NCI-H2081 treated with DMSO at 0.1 percent for 48 hours (cell line): ENCODE measurements around the gene GNPDA1.
A peak's percentile ranks its signal among the peaks of the same experiment; 100 is the strongest.
"Not testable (repeated sequence)": the region's sequence is repeated elsewhere in the genome, so short reads cannot be mapped to it uniquely, and the experiment has no call there.

ENCODE experiments used
- DNase-seq: peaks from one replicate; lab custom pipeline; 2025; lab: John Stamatoyannopoulos, UW

Gene GNPDA1

GRCh38 chr5:142012792-142013388 is at the start of gene GNPDA1:
Gene GNPDA1 (minus strand): TSS chr5:142013027. CDS start chr5:142012035, 992 bp downstream.
- DNase-seq, result no peak

- no peak for DNase-seq
Measured at GRCh38 chr5:142059304-142059940, 46.6 kb upstream of the GNPDA1 start.

GRCh38 chr5:142057697-142058056 is 44.9 kb upstream of the GNPDA1 start:
- DNase-seq, result no peak

- no peak for DNase-seq
Measured at GRCh38 chr5:142056816-142057696, 44.2 kb upstream of the GNPDA1 start.

- DNase-seq, result no peak
Measured at GRCh38 chr5:142055301-142055700, 42.5 kb upstream of the GNPDA1 start.

GRCh38 chr5:142053426-142054151 is 40.8 kb upstream of the GNPDA1 start:
- DNase-seq, result no peak

GRCh38 chr5:142052026-142052425 is 39.2 kb upstream of the GNPDA1 start:
- not testable (repeated sequence) for DNase-seq

GRCh38 chr5:142048272-142048671 is 35.4 kb upstream of the GNPDA1 start:
- no peak for DNase-seq

GRCh38 chr5:142046191-142046590 is 33.4 kb upstream of the GNPDA1 start:
- no peak for DNase-seq

GRCh38 chr5:142040881-142041280 is 28.1 kb upstream of the GNPDA1 start:
- DNase-seq, result not testable (repeated sequence)

- no peak for DNase-seq
Measured at GRCh38 chr5:142040285-142040684, 27.5 kb upstream of the GNPDA1 start.

- no peak for DNase-seq
Measured at GRCh38 chr5:142038735-142039134, 25.9 kb upstream of the GNPDA1 start.

- DNase-seq, result not testable (repeated sequence)
Measured at GRCh38 chr5:142037599-142037998, 24.8 kb upstream of the GNPDA1 start.

GRCh38 chr5:142036918-142037317 is 24.1 kb upstream of the GNPDA1 start:
- DNase-seq, result no peak

GRCh38 chr5:142034994-142035393 is 22.2 kb upstream of the GNPDA1 start:
- DNase-seq, result no peak

- not testable (repeated sequence) for DNase-seq
Measured at GRCh38 chr5:142033632-142034567, 21.1 kb upstream of the GNPDA1 start.

GRCh38 chr5:142032747-142033631 is 20.2 kb upstream of the GNPDA1 start:
- no peak for DNase-seq

- no peak for DNase-seq
Measured at GRCh38 chr5:142032150-142032549, 19.3 kb upstream of the GNPDA1 start.

- no peak for DNase-seq
Measured at GRCh38 chr5:142025637-142026036, 12.8 kb upstream of the GNPDA1 start.

- peak; percentile 9 for DNase-seq
Measured at GRCh38 chr5:142024771-142025304, 12.0 kb upstream of the GNPDA1 start.
